Karpas-422 (cell line): ENCODE results near the gene NMNAT3. TPM values are rescaled to one million over a fixed set of nuclear protein-coding genes. Genes with fewer than 3 reads are reported as not detected.

Source experiments
- DNase-seq: peaks from one replicate; pipeline ENCODE4 v3.0.0-alpha.2; 2015
- H2AFZ ChIP-seq: fragments of 200-600 bp; sonication (generic); 2 replicates; pipeline ENCODE4 v1.6.1; 2014; ENCODE audit warnings: antibody characterized with exemption, low read length, mixed read lengths
- H3K27ac ChIP-seq: fragments of 200-600 bp; sonication (generic); 2 replicates; pipeline ENCODE4 v1.5.1; 2014; ENCODE audit warnings: mild to moderate bottlenecking, low read length, moderate library complexity
- H3K27me3 ChIP-seq: fragments of 200-600 bp; sonication (generic); 2 replicates; pipeline ENCODE4 v1.6.1; 2014; ENCODE audit warnings: low read length, mixed read lengths
- H3K36me3 ChIP-seq: fragments of 200-600 bp; sonication (generic); 2 replicates; pipeline ENCODE4 v1.6.1; 2014; ENCODE audit warnings: low read length, mixed read lengths; ENCODE audit not compliant: insufficient read depth
- H3K4me1 ChIP-seq: fragments of 200-600 bp; sonication (generic); 2 replicates; pipeline ENCODE4 v1.6.1; 2014; ENCODE audit warnings: mild to moderate bottlenecking, low read length, mixed read lengths
- H3K4me2 ChIP-seq: fragments of 200-600 bp; sonication (generic); 2 replicates; pipeline ENCODE4 v1.6.1; 2014; ENCODE audit warnings: low read length, low read depth, mild to moderate bottlenecking; ENCODE audit not compliant: poor library complexity, severe bottlenecking
- H3K4me3 ChIP-seq: fragments of 200-600 bp; sonication (generic); 2 replicates; pipeline ENCODE4 v1.5.1; 2014; ENCODE audit warnings: mild to moderate bottlenecking, antibody characterized with exemption, low read length, mixed read lengths
- H3K79me2 ChIP-seq: fragments of 200-600 bp; sonication (generic); 2 replicates; pipeline ENCODE4 v1.6.1; 2014; ENCODE audit warnings: mild to moderate bottlenecking, low read length, mixed read lengths
- H3K9ac ChIP-seq: fragments of 200-600 bp; sonication (generic); 2 replicates; pipeline ENCODE4 v1.6.0; 2014; ENCODE audit warnings: low read length
- H3K9me2 ChIP-seq: fragments of 200-600 bp; sonication (generic), shearing (Covaris generic); replicated peaks from 2 replicates; pipeline ENCODE4 v1.6.0; 2014; ENCODE audit warnings: mild to moderate bottlenecking, low read length, moderate library complexity; ENCODE audit not compliant: insufficient read depth
- H3K9me3 ChIP-seq: fragments of 300-700, 200-600 bp; sonication (generic); 2 replicates; pipeline ENCODE4 v1.6.1; 2014; ENCODE audit warnings: low read length, mixed read lengths
- H4K20me1 ChIP-seq: fragments of 200-600 bp; sonication (generic); 2 replicates; pipeline ENCODE4 v1.6.1; 2014; ENCODE audit warnings: mild to moderate bottlenecking, antibody characterized with exemption, low read length, low read depth; ENCODE audit not compliant: insufficient read depth
- total RNA-seq: library from RNA; depleted of rRNA; stranded (reverse); fragments of >200 nt; shearing (Covaris generic); gene quantifications from 2 replicates; pipeline ENCODE4 v1.2.3, GENCODE V29; 2014; ENCODE audit warnings: low replicate concordance

NMNAT3 gene
- total RNA-seq, 1 experiment from 2014 or later = not detected

DNA sequence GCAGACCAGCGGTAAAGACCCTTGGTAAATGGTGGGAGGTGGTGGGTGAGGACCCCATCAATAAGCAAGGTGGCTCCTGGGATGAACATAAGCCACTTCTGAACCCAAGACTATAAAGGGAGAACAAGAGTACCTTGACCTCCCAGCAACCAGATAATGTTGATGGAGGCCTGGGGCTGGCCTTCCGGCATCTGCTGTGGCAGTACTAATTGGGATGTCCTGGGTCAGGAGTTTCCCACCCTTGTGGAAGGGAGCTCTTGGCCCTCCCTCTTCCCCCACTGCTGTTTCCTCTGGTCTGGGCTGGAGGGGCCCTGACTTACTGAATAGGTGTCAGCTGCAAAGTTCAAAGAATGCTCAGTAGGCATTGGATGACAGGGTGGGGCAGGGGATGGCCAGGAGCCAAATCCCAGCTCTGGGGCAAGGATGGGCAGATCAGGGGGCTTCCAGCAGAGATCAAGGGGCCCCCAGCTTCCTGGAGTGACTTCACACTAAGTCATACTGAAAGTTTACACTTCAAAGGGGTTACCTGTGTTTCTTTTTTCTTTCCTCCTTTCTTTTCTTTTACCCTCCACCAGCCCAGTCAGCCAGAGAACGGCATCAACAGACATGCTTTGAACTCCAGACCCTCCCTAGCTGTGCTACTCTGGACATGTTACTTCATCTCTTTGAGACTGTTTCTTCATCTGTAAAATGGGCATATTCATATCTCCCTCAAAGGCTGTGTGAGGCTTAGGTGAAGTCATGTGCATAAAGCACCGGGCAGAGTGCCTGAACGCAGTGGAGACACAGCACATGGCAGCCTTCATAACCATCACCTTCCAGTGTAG, 139.8 kb downstream of the NMNAT3 start:
- Histone ChIP-seq H3K4me3 (no peak overlapping the region), H3K79me2 (no peaks in the 10 kb centered on the region), H3K27ac (no peak overlapping the region), H3K9ac (no peak overlapping the region), H3K36me3 (no peaks in the 10 kb centered on the region), H3K27me3 (no peaks in the 10 kb centered on the region), H3K4me2 (no peak overlapping the region), H3K9me3 (no peaks in the 10 kb centered on the region), H4K20me1 (no peaks in the 10 kb centered on the region), H3K4me1 (no peaks in the 10 kb centered on the region), H2AFZ (no peak overlapping the region), H3K9me2 (no peaks in the 10 kb centered on the region)
- no peak for DNase-seq

- Histone ChIP-seq H3K79me2 (no peaks in the 10 kb centered on the region), H2AFZ (no peak overlapping the region), H3K36me3 (no peaks in the 10 kb centered on the region), H3K4me1 (no peaks in the 10 kb centered on the region), H3K9me2 (no peaks in the 10 kb centered on the region), H3K27me3 (no peaks in the 10 kb centered on the region), H3K9me3 (no peaks in the 10 kb centered on the region), H3K9ac (no peak overlapping the region), H3K4me2 (no peak overlapping the region), H3K4me3 (no peak overlapping the region), H3K27ac (no peak overlapping the region), H4K20me1 (no peaks in the 10 kb centered on the region)
- DNase-seq = no peak
Observed at GRCh38 chr3:139537361-139537760, 140.4 kb downstream of the NMNAT3 start.

DNA sequence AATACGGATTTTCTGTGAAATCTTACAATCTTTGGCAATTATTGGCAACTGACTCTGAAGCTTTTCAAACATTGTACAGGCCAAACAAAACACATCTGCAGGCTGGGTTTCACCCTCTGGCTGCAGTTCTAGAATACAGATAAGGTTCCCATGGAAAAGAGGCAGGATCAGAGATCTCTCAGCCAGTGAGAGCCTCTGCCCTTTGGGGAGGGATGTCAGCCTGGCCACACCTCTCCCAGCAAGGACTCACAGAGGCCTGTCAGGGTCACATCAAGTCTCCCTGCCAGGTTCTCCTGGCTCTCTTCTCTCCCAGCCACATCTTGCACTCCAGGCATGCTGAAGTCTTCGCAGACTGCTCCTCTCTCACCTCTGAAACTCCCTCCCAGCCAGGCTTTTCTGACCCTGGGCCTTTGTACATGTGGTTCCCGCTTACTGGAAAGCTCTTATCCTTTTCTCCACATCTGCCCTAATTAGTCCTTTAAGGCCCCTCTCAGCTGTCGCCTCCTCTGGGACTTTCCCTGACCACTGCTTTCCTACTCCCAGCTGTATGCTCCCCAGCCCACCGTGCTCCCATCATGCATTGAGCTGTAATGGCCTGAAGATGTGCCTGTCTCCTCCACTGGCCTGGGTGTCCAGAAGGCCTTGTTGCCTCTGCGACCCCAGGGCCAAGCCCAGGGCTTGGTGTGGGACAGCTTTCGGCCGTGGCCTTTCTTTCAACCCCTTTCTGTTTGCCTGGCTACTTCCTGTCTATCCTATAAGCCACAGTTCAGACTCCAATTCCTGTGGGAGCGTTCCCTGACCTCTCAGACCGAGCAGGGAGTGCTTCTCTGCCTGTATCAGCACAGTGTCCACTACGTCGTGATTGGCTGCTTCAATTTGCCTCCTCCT, 142.5 kb downstream of the NMNAT3 start:
- no peak for DNase-seq
- Histone ChIP-seq H3K4me1 (no peaks in the 10 kb centered on the region), H3K36me3 (no peaks in the 10 kb centered on the region), H2AFZ (no peak overlapping the region), H3K9me2 (no peaks in the 10 kb centered on the region), H3K27ac (no peak overlapping the region), H3K9me3 (no peaks in the 10 kb centered on the region), H3K79me2 (no peaks in the 10 kb centered on the region), H3K27me3 (no peaks in the 10 kb centered on the region), H3K4me2 (no peak overlapping the region), H4K20me1 (no peaks in the 10 kb centered on the region), H3K4me3 (no peak overlapping the region), H3K9ac (no peak overlapping the region)

DNA sequence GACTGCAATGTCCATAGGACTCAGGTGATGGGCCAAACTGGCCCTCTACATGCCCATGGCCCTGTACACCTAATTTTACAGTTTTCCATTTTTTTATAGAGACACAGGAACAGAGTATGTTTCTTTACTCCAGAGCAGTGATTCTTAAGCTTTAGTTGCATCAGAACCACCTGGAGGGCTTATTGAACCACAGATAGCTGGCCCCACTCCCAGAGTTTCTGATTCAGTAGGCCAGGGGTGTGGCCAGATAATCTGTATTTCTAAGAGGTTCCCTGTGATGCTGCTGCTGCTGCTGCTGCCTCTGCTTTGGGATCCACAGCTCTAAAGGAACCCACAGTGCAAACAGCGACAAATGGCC, 143.3 kb downstream of the NMNAT3 start:
- H3K4me3 ChIP-seq = no peak overlapping the region
- H2AFZ ChIP-seq = no peak overlapping the region
- H3K4me1 ChIP-seq = no peaks in the 10 kb centered on the region
- DNase-seq = no peak
- H3K36me3 ChIP-seq = no peaks in the 10 kb centered on the region
- no peak overlapping the region for H3K27ac ChIP-seq
- H3K4me2 ChIP-seq = no peak overlapping the region
- H4K20me1 ChIP-seq = no peaks in the 10 kb centered on the region
- no peak overlapping the region for H3K9ac ChIP-seq
- H3K9me3 ChIP-seq = no peaks in the 10 kb centered on the region
- H3K79me2 ChIP-seq = no peaks in the 10 kb centered on the region
- H3K27me3 ChIP-seq = no peaks in the 10 kb centered on the region
- no peaks in the 10 kb centered on the region for H3K9me2 ChIP-seq

- Histone ChIP-seq H3K9me3 (no peaks in the 10 kb centered on the region), H3K36me3 (no peaks in the 10 kb centered on the region), H3K79me2 (no peaks in the 10 kb centered on the region), H2AFZ (no peak overlapping the region), H3K27ac (no peak overlapping the region), H3K4me2 (no peak overlapping the region), H3K9ac (no peak overlapping the region), H4K20me1 (no peaks in the 10 kb centered on the region), H3K4me1 (no peaks in the 10 kb centered on the region), H3K27me3 (no peaks in the 10 kb centered on the region), H3K9me2 (no peaks in the 10 kb centered on the region), H3K4me3 (no peak overlapping the region)
- DNase-seq = no peak
Observed at GRCh38 chr3:139533781-139534454, 143.9 kb downstream of the NMNAT3 start.

- H3K4me3 ChIP-seq = no peak overlapping the region
- H3K27ac ChIP-seq = no peak overlapping the region
- no peaks in the 10 kb centered on the region for H3K4me1 ChIP-seq
- no peak overlapping the region for H3K9ac ChIP-seq
- no peaks in the 10 kb centered on the region for H3K27me3 ChIP-seq
- H3K4me2 ChIP-seq = no peak overlapping the region
- DNase-seq = no peak
- no peak overlapping the region for H2AFZ ChIP-seq
- no peaks in the 10 kb centered on the region for H3K79me2 ChIP-seq
- no peaks in the 10 kb centered on the region for H3K9me3 ChIP-seq
- no peaks in the 10 kb centered on the region for H4K20me1 ChIP-seq
- H3K9me2 ChIP-seq = no peaks in the 10 kb centered on the region
- H3K36me3 ChIP-seq = no peaks in the 10 kb centered on the region
Observed at GRCh38 chr3:139532976-139533375, 144.8 kb downstream of the NMNAT3 start.

- H3K36me3 ChIP-seq = no peaks in the 10 kb centered on the region
- H3K9ac ChIP-seq = no peak overlapping the region
- H3K4me3 ChIP-seq = no peak overlapping the region
- no peaks in the 10 kb centered on the region for H3K79me2 ChIP-seq
- H4K20me1 ChIP-seq = no peaks in the 10 kb centered on the region
- H3K4me2 ChIP-seq = no peak overlapping the region
- H2AFZ ChIP-seq = no peak overlapping the region
- no peaks in the 10 kb centered on the region for H3K9me3 ChIP-seq
- H3K27me3 ChIP-seq = no peaks in the 10 kb centered on the region
- no peak for DNase-seq
- H3K4me1 ChIP-seq = no peaks in the 10 kb centered on the region
- H3K27ac ChIP-seq = no peak overlapping the region
- H3K9me2 ChIP-seq = no peaks in the 10 kb centered on the region
Observed at GRCh38 chr3:139530717-139531116, 147.1 kb downstream of the NMNAT3 start.

GRCh38 chr3:139529662-139530061, 148.1 kb downstream of the NMNAT3 start:
- H3K4me1 ChIP-seq = no peaks in the 10 kb centered on the region
- H3K9me2 ChIP-seq = no peaks in the 10 kb centered on the region
- H3K27ac ChIP-seq = no peak overlapping the region
- H3K9ac ChIP-seq = no peak overlapping the region
- H3K9me3 ChIP-seq = no peaks in the 10 kb centered on the region
- no peak overlapping the region for H3K4me2 ChIP-seq
- H3K27me3 ChIP-seq = no peaks in the 10 kb centered on the region
- no peak for DNase-seq
- H2AFZ ChIP-seq = no peak overlapping the region
- no peaks in the 10 kb centered on the region for H3K36me3 ChIP-seq
- no peak overlapping the region for H3K4me3 ChIP-seq
- no peaks in the 10 kb centered on the region for H4K20me1 ChIP-seq
- no peaks in the 10 kb centered on the region for H3K79me2 ChIP-seq
